CD4-positive, alpha-beta T cell (primary cell): ENCODE results near the gene CACNA2D2. TPM values are rescaled to one million over a fixed set of nuclear protein-coding genes. Genes with fewer than 3 reads are reported as not detected.

Experiments used
- ATAC-seq: fragments of 200-7000 bp; cut with Tn5 transposase; one replicate; pipeline ENCODE4 v1.10.0; 2022; ENCODE audit warnings: mild to moderate bottlenecking; ENCODE audit not compliant: poor library complexity
- CTCF ChIA-PET: fragments of 350-600 bp; sonication (Branson Sonifier 250); formaldehyde crosslinking; loops from one replicate; lab custom pipeline; 2021; ENCODE audit warnings: antibody characterized with exemption, inconsistent platforms; lab: Charles Lee
- POLR2A ChIA-PET: fragments of 350-600 bp; sonication (Branson Sonifier 250); formaldehyde crosslinking; loops from one replicate; lab custom pipeline; 2021; ENCODE audit warnings: antibody characterized with exemption, inconsistent platforms; lab: Charles Lee
- DNase-seq, 14 experiments: peaks; one replicate each; pipeline ENCODE4 v3.0.0-alpha.2; 2013 to 2020; ENCODE audit warnings: mixed read lengths in 2 of 14
- H3K27ac ChIP-seq, 2 donors: one replicate each; pipeline versions ENCODE4 v1.5.1 to v1.7.0; 2013; ENCODE audit warnings: low read length in 2 of 2, low read depth in 1 of 2, mild to moderate bottlenecking in 1 of 2
- H3K27me3 ChIP-seq, 2 experiments: 1 replicate in 1 of 2; 2 replicates in 1 of 2; pipeline versions ENCODE4 v1.6.1 to v1.7.0; 2013; ENCODE audit warnings: low read length in 2 of 2, control low read depth in 1 of 2, mild to moderate bottlenecking in 1 of 2, moderate library complexity in 1 of 2; ENCODE audit not compliant: insufficient read depth in 2 of 2, control insufficient read depth in 1 of 2
- H3K36me3 ChIP-seq: one replicate; pipeline ENCODE4 v1.6.1; 2013; ENCODE audit warnings: low read length, control low read depth; ENCODE audit not compliant: insufficient read depth
- H3K4me1 ChIP-seq: one replicate; pipeline ENCODE4 v1.6.1; 2013; ENCODE audit warnings: low read length, control low read depth; ENCODE audit not compliant: insufficient read depth
- H3K4me3 ChIP-seq: one replicate; pipeline ENCODE4 v1.5.1; 2013; ENCODE audit warnings: mild to moderate bottlenecking, low read length, moderate library complexity
- H3K9me3 ChIP-seq, 2 experiments: 1 replicate in 1 of 2; 2 replicates in 1 of 2; pipeline versions ENCODE4 v1.6.1 to v1.7.0; 2013; ENCODE audit warnings: low read length in 2 of 2, mild to moderate bottlenecking in 2 of 2, control low read depth in 1 of 2, moderate library complexity in 1 of 2; ENCODE audit not compliant: control insufficient read depth in 1 of 2, insufficient read depth in 1 of 2
- H3K27ac Mint-ChIP-seq: one replicate; pipeline ENCODE4 v1.8.0; 2020; ENCODE audit warnings: mixed read lengths
- H3K27me3 Mint-ChIP-seq: one replicate; pipeline ENCODE4 v1.8.0; 2021; ENCODE audit warnings: mixed read lengths
- H3K36me3 Mint-ChIP-seq: one replicate; pipeline ENCODE4 v1.8.0; 2021; ENCODE audit warnings: low read depth, mixed read lengths
- H3K4me1 Mint-ChIP-seq: one replicate; pipeline ENCODE4 v1.8.0; 2021; ENCODE audit warnings: low read depth, mixed read lengths
- H3K4me3 Mint-ChIP-seq: one replicate; pipeline ENCODE4 v1.8.0; 2020; ENCODE audit warnings: mild to moderate bottlenecking, mixed read lengths
- H3K9me3 Mint-ChIP-seq: one replicate; pipeline ENCODE4 v1.8.0; 2020; ENCODE audit warnings: mixed read lengths
- CTCF ChIP-seq: fragments of 200-600 bp; IDR thresholded peaks from one replicate; pipeline ENCODE4 v1.8.0; 2022; ENCODE audit warnings: antibody characterized with exemption, mild to moderate bottlenecking
- intact Hi-C, 2 experiments: fragments of 100-400 bp; cut with DNase I in 1 of 2; cut with micrococcal nuclease in 1 of 2; formaldehyde crosslinking; loops; one replicate each; pipeline versions ENCODE4 v1.15.1 to v1.9.0; 2023 to 2025; cut with DNase I, micrococcal nuclease
- total RNA-seq, 174 experiments: library from RNA in 2 of 174; stranded (reverse) in 2 of 174; gene quantifications; one replicate each; pipeline ENCODE4 v1.2.3 and lab custom pipeline; 2021 to 2026

Gene CACNA2D2
- total RNA-seq, 2 experiments from 2014 or later, result 2.5 to 3.8 TPM

GRCh38 chr3:50444782-50445181 is 58.7 kb downstream of the CACNA2D2 start:
- no peak for DNase-seq
- intact Hi-C loops, result loop anchor here in 1 of 2 experiments (1.0 kb wide), 1 partner anchor 30 kb away; no protein-coding TSS in a partner anchor
- H3K27ac Mint-ChIP-seq, result no peak overlapping the region

GRCh38 chr3:50444213-50444612 is 59.2 kb downstream of the CACNA2D2 start:
- H3K4me1 ChIP-seq, result peaks cover 18% of the 10 kb centered on the region
- no peak overlapping the region for H3K27ac ChIP-seq
- ATAC-seq (no peak), DNase-seq (no peak)
- Mint-ChIP-seq H3K27ac (no peak overlapping the region), H3K9me3 (no peaks in the 10 kb centered on the region), H3K4me1 (peaks cover 13% of the 10 kb centered on the region), H3K27me3 (no peaks in the 10 kb centered on the region), H3K4me3 (no peak overlapping the region), H3K36me3 (no peaks in the 10 kb centered on the region)
- no peaks in the 10 kb centered on the region for H3K27me3 ChIP-seq
- intact Hi-C loops, result no loop called here
- no peak overlapping the region for H3K4me3 ChIP-seq
- H3K36me3 ChIP-seq, result no peaks in the 10 kb centered on the region
- ChIA-PET POLR2A (no interaction called here), CTCF (no interaction called here)
- TF ChIP-seq CTCF, result no peak
- H3K9me3 ChIP-seq, result no peaks in the 10 kb centered on the region

More at GRCh38 chr3:50444782-50445181, 58.7 kb downstream of the CACNA2D2 start:
- H3K27me3 Mint-ChIP-seq, result no peaks in the 10 kb centered on the region
- H3K36me3 Mint-ChIP-seq, result no peaks in the 10 kb centered on the region
- H3K9me3 ChIP-seq, result no peaks in the 10 kb centered on the region
- no peaks in the 10 kb centered on the region for H3K36me3 ChIP-seq
- no peaks in the 10 kb centered on the region for H3K9me3 Mint-ChIP-seq
- no peak overlapping the region for H3K4me3 ChIP-seq
- TF ChIP-seq CTCF, result no peak
- CTCF ChIA-PET, result no interaction called here
- POLR2A ChIA-PET, result no interaction called here
- H3K27me3 ChIP-seq, result no peaks in the 10 kb centered on the region
- H3K27ac ChIP-seq, result no peak overlapping the region
- H3K4me3 Mint-ChIP-seq, result no peak overlapping the region
- peaks cover 24% of the 10 kb centered on the region for H3K4me1 ChIP-seq
- H3K4me1 Mint-ChIP-seq, result peaks cover 15% of the 10 kb centered on the region
- ATAC-seq, result no peak

- DNase-seq, result no peak
- Mint-ChIP-seq H3K9me3 (no peaks in the 10 kb centered on the region), H3K4me3 (no peak overlapping the region), H3K36me3 (no peaks in the 10 kb centered on the region), H3K4me1 (peaks cover 1% of the 10 kb centered on the region), H3K27ac (no peak overlapping the region), H3K27me3 (no peaks in the 10 kb centered on the region)
- intact Hi-C loops, result no loop called here
- Histone ChIP-seq H3K27ac (no peak overlapping the region), H3K36me3 (no peaks in the 10 kb centered on the region), H3K9me3 (no peaks in the 10 kb centered on the region), H3K4me1 (peaks cover 10% of the 10 kb centered on the region), H3K4me3 (no peak overlapping the region), H3K27me3 (no peaks in the 10 kb centered on the region)
- no peak for ATAC-seq
- ChIA-PET POLR2A (no interaction called here), CTCF (no interaction called here)
- TF ChIP-seq CTCF, result no peak
Measured at GRCh38 chr3:50442945-50443579, 60.4 kb downstream of the CACNA2D2 start.
